Keratinocyte (primary cell): Measurements from ENCODE around the gene LRP1B. TPM values are rescaled to one million over a fixed set of nuclear protein-coding genes. Genes with fewer than 3 reads are reported as not detected.

ENCODE experiments used
- DNase-seq: peaks from one replicate; pipeline ENCODE4 v3.0.0-alpha.2; 2011; ENCODE audit warnings: low read depth, missing footprints, low spot score
- FAIRE-seq: peaks from 2 replicates; lab custom pipeline; 2011; peaks lifted over from hg19 to GRCh38; lab: Jason Lieb, UNC
- H2AFZ ChIP-seq: 2 replicates; pipeline ENCODE4 v1.6.0; 2012; ENCODE audit warnings: low read length, control low read depth, inconsistent platforms; ENCODE audit not compliant: control insufficient read depth
- H3K27ac ChIP-seq: 2 replicates; pipeline ENCODE4 v1.5.1; 2011; ENCODE audit warnings: low read length; ENCODE audit not compliant: control insufficient read depth, insufficient read depth
- H3K27me3 ChIP-seq: 3 replicates; pipeline ENCODE4 v1.6.0; 2011; ENCODE audit warnings: low read length; ENCODE audit not compliant: control insufficient read depth, insufficient read depth; ENCODE audit errors: extremely low read depth
- H3K36me3 ChIP-seq, 2 experiments: 2 replicates in 1 of 2; 3 replicates in 1 of 2; pipeline ENCODE4 v1.5.1; 2011; ENCODE audit warnings: low read length in 2 of 2, mild to moderate bottlenecking in 1 of 2; ENCODE audit not compliant: control insufficient read depth in 2 of 2, insufficient read depth in 2 of 2; ENCODE audit errors: extremely low read depth in 1 of 2
- H3K4me1 ChIP-seq: 3 replicates; pipeline ENCODE4 v1.5.1; 2011; ENCODE audit warnings: low read length; ENCODE audit not compliant: control insufficient read depth, insufficient read depth; ENCODE audit errors: extremely low read depth
- H3K4me2 ChIP-seq: 3 replicates; pipeline ENCODE4 v1.6.0; 2011; ENCODE audit warnings: low read depth, low read length; ENCODE audit not compliant: control insufficient read depth, insufficient read depth; ENCODE audit errors: extremely low read depth
- H3K4me3 ChIP-seq, 3 experiments: fragments of 200-600 bp in 1 of 3; sonication (generic) in 1 of 3; 2 replicates in 2 of 3; 3 replicates in 1 of 3; pipeline ENCODE4 v1.5.1; 2011 to 2016; ENCODE audit warnings: low read length in 3 of 3, mild to moderate bottlenecking in 3 of 3, control low read depth in 2 of 3, inconsistent platforms in 1 of 3, low read depth in 1 of 3, mixed read lengths in 1 of 3, mixed run types in 1 of 3, moderate library complexity in 1 of 3; ENCODE audit not compliant: control insufficient read depth in 2 of 3, insufficient read depth in 2 of 3; ENCODE audit errors: extremely low read depth in 1 of 3
- H3K79me2 ChIP-seq: 2 replicates; pipeline ENCODE4 v1.6.0; 2012; ENCODE audit warnings: low read length; ENCODE audit not compliant: control insufficient read depth, insufficient read depth
- H3K9ac ChIP-seq: 3 replicates; pipeline ENCODE4 v1.6.0; 2011; ENCODE audit warnings: low read length; ENCODE audit not compliant: control insufficient read depth, insufficient read depth; ENCODE audit errors: extremely low read depth
- H3K9me1 ChIP-seq: 3 replicates; pipeline ENCODE4 v1.6.0; 2011; ENCODE audit warnings: low read length; ENCODE audit not compliant: control insufficient read depth, insufficient read depth; ENCODE audit errors: extremely low read depth
- H3K9me3 ChIP-seq: 2 replicates; pipeline ENCODE4 v1.5.1; 2012; ENCODE audit warnings: low read depth, low read length; ENCODE audit not compliant: control insufficient read depth
- H4K20me1 ChIP-seq: 3 replicates; pipeline ENCODE4 v1.6.0; 2011; ENCODE audit warnings: low read length; ENCODE audit not compliant: control insufficient read depth, insufficient read depth; ENCODE audit errors: extremely low read depth
- EZH2 ChIP-seq: IDR thresholded peaks from one replicate; pipeline ENCODE4 v1.6.1; 2012; ENCODE audit warnings: inconsistent platforms, mild to moderate bottlenecking, low read length, moderate library complexity
- dilution Hi-C: fragments of 300-500 bp; cut with MboI; formaldehyde crosslinking; loops from one replicate; pipeline ENCODE4 v1.7.0; 2020; ENCODE audit warnings: low sequenced_read_pairs; ENCODE audit not compliant: extremely low pct_ligation_motif_present
- polyA plus RNA-seq, 5 experiments: library from polyadenylated mRNA; depleted of rRNA in 3 of 5; stranded (reverse) in 3 of 5; stranded (forward) in 1 of 5; unstranded in 1 of 5; fragments of >200 nt; gene quantifications; 1 replicate in 1 of 5; 2 replicates in 3 of 5; 3 replicates in 1 of 5; pipeline versions ENCODE4 v1.2.1 to v1.2.3, GENCODE V29; 2011 to 2012; ENCODE audit warnings: missing spikeins in 2 of 5, low read depth in 1 of 5, low replicate concordance in 1 of 5
- TF ChIP-seq, protein P1 (sequence below), 3 experiments: IDR thresholded peaks in 1 of 3; conservative IDR thresholded peaks in 1 of 3; optimal IDR thresholded peaks in 1 of 3; 2 replicates in 2 of 3; 3 replicates in 1 of 3; pipeline versions ENCODE3 to v1.5.1; 2011; ENCODE audit warnings: low read length in 3 of 3, mild to moderate bottlenecking in 3 of 3, moderate library complexity in 2 of 3, control low read depth in 1 of 3, inconsistent platforms in 1 of 3; ENCODE audit not compliant: insufficient read depth in 2 of 3; ENCODE audit errors: extremely low read depth in 1 of 3

The LRP1B gene
- polyA plus RNA-seq, 1 donor (not counting 4 experiments of a cell fraction or from before 2014, with no cell fraction given), result not detected

GRCh38 chr2:140529706-140530105 is 1601.1 kb downstream of the LRP1B start:
- DNase-seq (no peak), FAIRE-seq (no peak)
- TF ChIP-seq EZH2, result no peak
- TF ChIP-seq, protein P1, sequence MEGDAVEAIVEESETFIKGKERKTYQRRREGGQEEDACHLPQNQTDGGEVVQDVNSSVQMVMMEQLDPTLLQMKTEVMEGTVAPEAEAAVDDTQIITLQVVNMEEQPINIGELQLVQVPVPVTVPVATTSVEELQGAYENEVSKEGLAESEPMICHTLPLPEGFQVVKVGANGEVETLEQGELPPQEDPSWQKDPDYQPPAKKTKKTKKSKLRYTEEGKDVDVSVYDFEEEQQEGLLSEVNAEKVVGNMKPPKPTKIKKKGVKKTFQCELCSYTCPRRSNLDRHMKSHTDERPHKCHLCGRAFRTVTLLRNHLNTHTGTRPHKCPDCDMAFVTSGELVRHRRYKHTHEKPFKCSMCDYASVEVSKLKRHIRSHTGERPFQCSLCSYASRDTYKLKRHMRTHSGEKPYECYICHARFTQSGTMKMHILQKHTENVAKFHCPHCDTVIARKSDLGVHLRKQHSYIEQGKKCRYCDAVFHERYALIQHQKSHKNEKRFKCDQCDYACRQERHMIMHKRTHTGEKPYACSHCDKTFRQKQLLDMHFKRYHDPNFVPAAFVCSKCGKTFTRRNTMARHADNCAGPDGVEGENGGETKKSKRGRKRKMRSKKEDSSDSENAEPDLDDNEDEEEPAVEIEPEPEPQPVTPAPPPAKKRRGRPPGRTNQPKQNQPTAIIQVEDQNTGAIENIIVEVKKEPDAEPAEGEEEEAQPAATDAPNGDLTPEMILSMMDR (optimal IDR thresholded peaks at IDR 0.05 in 1 of 3, IDR thresholded peaks at IDR 0.05 in 1 of 3, conservative IDR thresholded peaks at IDR 0.05 in 1 of 3; ENCODE audit: extremely low read depth in 1 of 3, insufficient read depth in 2 of 3, low read length in 3 of 3), result no peak
- H3K79me2 ChIP-seq, result no peaks in the 10 kb centered on the region
- H4K20me1 ChIP-seq, result no peaks in the 10 kb centered on the region
- H2AFZ ChIP-seq, result no peak overlapping the region
- H3K4me2 ChIP-seq, result no peak overlapping the region
- dilution Hi-C loops, result no loop called here
- H3K27me3 ChIP-seq, result no peaks in the 10 kb centered on the region
- H3K36me3 ChIP-seq, result no peaks in the 10 kb centered on the region
- H3K9ac ChIP-seq, result no peak overlapping the region
- H3K9me3 ChIP-seq, result no peaks in the 10 kb centered on the region
- H3K9me1 ChIP-seq, result no peaks in the 10 kb centered on the region
- H3K27ac ChIP-seq, result no peak overlapping the region
- H3K4me1 ChIP-seq, result no peaks in the 10 kb centered on the region
- H3K4me3 ChIP-seq, result no peak overlapping the region

GRCh38 chr2:140528982-140529381 is 1601.8 kb downstream of the LRP1B start:
- DNase-seq, result no peak
- Histone ChIP-seq H3K27me3 (no peaks in the 10 kb centered on the region), H3K9me1 (no peaks in the 10 kb centered on the region), H3K9me3 (no peaks in the 10 kb centered on the region), H3K27ac (no peak overlapping the region), H3K4me1 (no peaks in the 10 kb centered on the region), H2AFZ (no peak overlapping the region), H3K4me2 (no peak overlapping the region), H3K9ac (no peak overlapping the region), H3K36me3 (no peaks in the 10 kb centered on the region), H4K20me1 (no peaks in the 10 kb centered on the region), H3K4me3 (no peak overlapping the region), H3K79me2 (no peaks in the 10 kb centered on the region)
- dilution Hi-C loops, result no loop called here
- no peak for TF ChIP-seq EZH2
- TF ChIP-seq, protein P1 (optimal IDR thresholded peaks at IDR 0.05 in 1 of 3, IDR thresholded peaks at IDR 0.05 in 1 of 3, conservative IDR thresholded peaks at IDR 0.05 in 1 of 3; ENCODE audit: extremely low read depth in 1 of 3, insufficient read depth in 2 of 3, low read length in 3 of 3), result no peak
- no peak for FAIRE-seq
